IPS-NIHi11 (cell line): Measurements from ENCODE around the gene SFXN5.
"Not testable (repeated sequence)": the region's sequence is repeated elsewhere in the genome, so short reads cannot be mapped to it uniquely, and the experiment has no call there.

ENCODE experiments used
- DNase-seq: peaks from one replicate; pipeline ENCODE4 v3.0.0; 2012; ENCODE audit warnings: mixed read lengths, low spot score

Gene SFXN5

DNA sequence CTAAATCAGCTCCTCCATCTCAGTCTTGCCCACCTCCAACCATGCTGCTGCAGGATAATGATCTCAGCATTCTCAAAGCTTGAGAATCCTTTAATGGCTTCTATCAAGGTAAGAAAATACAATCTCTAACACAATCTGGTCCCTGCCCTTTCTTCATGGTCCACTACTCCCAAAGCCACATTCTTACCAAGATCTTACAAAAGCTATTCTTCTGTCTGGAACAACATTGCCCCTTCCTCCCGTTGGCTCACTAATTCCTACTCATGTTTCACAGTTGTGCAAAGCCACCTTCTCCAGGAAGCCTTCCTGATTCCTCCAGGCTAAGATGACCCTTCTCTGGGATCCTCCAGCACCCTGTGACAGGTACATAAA lies 5.9 kb upstream of the SFXN5 start:
- DNase-seq, result no peak

DNA sequence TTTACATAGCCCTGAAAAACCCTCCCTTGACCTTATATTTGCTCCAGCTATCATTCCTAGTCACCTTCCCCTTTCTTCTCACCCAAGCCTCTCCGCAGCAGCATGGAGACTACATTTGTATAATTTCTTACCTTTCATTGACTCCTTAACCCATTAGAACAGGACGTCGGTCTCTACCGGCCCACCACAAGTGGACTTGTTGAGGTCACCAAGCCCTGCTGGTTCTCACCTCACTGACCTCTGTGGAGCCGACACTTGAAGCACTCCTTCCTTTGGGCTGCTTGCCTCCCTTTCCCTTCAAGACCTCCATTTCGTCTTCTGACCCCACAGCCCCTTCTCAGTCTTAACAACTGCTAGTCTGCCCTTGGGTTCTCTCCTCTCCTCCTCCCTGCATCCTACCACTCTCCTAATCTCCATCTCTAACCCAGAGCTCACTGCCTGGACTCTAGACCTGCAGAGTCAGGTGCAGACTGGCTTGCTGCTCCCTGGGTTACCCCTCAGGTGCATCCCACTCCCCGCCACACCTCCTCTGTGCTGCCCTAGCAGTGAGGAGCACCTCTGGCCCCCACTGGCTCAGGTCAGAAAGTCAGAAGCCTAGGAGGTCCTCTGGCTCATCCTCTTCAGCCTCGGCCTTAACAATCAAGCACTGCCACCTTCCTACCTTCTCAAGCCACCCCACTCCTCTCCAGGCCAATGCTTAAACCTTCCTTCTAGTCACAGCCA lies 5.3 kb upstream of the SFXN5 start:
- DNase-seq, result no peak

GRCh38 chr2:73075477-73076373 lies 4.2 kb upstream of the SFXN5 start:
- DNase-seq, result no peak

- no peak for DNase-seq
These were observed 2.9 kb upstream of the SFXN5 start for GRCh38 chr2:73074110-73075069.

- no peak for DNase-seq
These were observed 904 bp upstream of the SFXN5 start for GRCh38 chr2:73072416-73072815.

DNA sequence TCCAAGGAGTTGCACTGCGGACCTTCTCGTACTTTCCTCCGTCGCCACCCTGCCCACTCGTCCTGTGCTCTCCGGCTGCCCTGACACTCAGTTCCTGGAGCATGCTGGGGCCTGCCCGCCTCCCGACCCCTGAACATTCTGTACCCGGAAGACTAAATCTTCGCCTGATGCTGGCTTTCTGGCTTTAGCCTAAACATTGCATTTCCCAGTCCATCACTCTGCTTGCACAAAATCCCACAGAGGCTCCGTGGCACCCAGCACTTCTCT lies 550 bp upstream of the SFXN5 start:
- DNase-seq, result no peak

DNA sequence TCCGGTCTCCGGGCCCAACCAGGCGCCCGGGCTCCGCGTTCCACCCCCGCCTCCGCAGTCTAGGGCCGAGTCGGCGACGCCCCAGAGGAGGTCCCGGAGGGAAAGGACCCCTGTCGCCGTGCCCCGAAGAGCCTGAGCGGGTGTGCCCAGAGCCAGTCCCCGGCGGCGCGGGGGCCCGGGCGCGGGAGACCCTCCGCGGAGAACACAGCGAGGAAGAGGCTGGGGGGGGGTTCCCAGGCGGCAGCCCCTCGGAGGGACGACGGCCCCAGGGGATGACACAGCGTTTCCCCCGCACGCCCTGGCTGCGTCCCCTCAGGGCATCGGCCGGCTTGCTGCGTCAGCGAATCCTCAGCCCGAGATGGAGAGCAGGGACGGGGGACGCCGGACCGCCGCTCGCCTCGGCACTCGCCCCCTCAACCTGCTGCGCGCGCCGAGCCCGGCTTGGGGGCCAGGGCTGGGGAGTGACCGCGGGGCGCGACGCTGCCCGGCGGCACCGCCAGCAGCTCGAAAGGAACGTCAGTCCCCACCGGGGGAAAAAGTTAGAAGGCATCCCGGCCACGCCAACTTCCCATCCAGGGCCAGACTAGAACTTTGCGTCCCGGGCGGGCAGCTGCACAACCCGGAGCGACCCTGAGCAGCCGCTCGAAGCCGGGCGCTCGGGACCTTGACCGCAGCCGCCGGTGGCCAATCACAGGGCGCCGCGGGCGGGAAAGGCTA lies 711 bp downstream of the SFXN5 start:
- peak; percentile 75 for DNase-seq

GRCh38 chr2:73069855-73070642 lies 1.5 kb downstream of the SFXN5 start:
- DNase-seq, result no peak

DNA sequence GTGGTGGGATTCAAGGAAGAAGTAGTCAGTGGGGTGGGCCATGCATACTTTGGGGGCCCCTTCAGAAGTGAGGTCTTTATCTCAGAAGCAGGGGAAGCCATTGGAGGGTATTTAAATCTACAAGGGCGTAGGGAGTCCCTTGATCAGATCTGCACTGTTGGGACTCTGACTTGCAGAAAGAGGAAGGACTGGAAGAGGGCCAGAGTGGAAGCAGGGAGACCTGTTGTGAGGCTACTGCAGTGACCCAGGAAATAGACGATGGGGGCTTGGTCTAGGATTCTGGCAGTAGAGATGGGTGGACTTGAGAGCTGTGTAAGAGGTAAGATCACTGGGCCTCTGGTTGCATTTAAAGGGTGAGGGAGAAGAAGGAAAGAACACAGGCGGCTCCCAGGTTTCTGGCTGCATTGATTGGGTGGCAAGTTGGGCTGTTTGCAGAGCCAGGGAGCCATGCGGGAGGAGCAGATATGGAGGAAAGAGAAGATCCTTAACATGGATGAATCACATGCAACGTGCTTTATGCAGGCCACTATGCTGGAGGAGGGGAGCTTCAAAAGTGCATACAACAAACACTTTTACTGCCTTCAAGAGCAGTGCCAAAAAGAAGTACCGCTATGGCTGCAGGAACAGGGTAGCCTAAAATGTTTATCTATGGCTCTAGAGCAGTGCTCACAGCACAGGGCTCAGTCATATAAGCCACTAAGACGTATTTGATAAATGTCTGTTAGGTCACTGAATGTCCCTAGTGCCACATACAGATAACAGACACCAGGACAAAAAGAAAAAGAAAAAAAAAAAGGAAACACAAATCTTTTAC lies 2.3 kb downstream of the SFXN5 start:
- DNase-seq, result no peak

DNA sequence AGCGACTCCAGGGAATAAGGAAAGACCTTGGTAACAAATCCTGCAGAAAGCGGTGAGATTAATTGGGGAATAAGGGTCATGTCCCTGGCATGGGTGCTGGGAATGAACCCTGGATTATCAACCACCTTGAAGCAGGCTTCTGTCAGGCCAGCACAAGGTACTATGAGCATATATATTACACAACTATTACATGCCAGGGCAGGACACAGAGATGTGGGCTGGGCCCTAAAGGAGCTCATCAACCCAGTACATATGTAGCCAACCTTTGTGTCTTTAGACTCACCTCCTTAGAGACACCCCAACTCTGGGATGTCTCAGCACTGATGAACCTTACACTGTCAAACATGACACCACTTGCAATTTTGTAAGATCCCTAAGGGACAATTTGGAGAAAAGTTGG lies 3.4 kb downstream of the SFXN5 start:
- DNase-seq, result no peak

DNA sequence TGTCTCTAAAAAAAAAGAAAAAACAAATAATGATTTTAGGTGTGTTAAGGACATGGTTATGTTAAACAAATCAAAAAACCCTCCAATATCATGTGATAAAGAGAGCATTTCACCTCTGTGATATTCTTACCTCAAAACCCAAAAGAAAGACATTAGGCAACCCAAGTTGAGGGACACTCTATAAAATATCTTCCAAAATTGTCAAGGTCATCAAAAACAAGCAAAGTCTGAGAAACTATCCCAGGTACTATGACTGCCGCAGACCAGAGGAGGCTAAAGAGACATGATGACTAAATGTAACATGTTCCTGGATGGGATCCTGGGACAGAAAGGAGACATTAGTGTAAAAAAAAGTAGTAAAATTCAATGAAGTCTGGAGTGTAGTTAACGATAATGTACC lies 4.5 kb downstream of the SFXN5 start:
- DNase-seq, result no peak

- DNase-seq, result not testable (repeated sequence)
These were observed 6.4 kb downstream of the SFXN5 start for GRCh38 chr2:73065070-73065469.

- no peak for DNase-seq
These were observed 7.3 kb downstream of the SFXN5 start for GRCh38 chr2:73063909-73064875.

DNA sequence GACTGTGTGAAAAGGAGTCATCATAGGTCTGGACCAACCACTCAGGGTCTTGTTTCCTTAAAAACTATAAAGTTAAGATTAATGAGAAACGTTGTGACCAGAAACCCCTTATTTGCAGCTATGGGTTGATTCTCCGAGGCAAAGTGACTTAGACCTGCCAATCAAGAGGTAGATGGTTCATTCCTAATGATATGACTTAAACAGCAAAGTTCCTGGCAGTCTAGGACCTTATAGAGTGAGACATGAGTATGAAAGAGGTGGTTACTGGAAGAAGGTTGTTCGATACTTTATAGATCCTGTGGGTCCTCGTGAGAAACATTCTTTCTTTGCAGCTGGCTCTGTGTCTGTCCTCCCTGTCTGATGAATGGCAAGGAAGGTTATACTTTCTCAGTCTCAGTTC lies 8.0 kb downstream of the SFXN5 start:
- no peak for DNase-seq

- no peak for DNase-seq
These were observed 12.4 kb downstream of the SFXN5 start for GRCh38 chr2:73059106-73059505.

DNA sequence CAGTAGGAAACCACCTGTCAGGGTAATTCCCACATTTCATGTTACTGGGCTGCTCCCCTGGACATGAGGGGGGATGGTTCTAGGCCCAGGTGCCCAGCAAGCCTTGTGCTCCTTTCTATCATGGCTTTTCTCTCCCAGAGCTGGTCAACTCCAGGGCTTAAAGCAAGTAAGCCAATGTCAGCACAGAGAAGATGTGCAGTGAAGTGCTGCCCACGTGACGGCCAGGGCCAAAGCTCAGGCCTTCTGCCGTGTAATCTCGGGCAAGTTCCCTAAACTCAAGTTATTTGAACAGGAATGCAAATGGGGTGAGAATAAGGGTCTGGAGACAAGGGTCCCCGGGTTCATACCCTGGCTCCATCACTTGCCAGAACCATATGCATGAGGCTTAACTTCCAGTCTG lies 16.5 kb downstream of the SFXN5 start:
- no peak for DNase-seq

- no peak for DNase-seq
These were observed 18.0 kb downstream of the SFXN5 start for GRCh38 chr2:73053316-73054114.

DNA sequence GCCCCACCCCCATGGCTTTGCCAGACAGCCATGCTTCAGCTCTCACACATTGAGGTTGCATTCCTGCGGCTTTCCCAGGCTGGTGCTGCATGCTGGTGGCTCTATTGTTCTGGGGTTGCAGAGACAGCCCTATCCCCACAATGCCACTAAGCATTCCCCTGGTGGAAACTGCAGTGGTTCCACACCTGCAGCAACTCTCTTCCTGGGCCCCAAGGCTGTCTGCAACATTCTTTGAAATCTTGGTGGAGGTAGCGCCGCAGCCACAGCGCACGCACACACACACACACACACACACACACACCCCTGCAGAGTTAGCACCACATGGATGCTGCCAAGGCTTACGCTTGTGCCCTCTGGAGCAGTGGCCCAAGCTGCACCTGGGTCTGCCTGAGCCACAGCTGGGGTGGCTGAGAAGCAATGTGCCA lies 21.4 kb downstream of the SFXN5 start:
- DNase-seq, result peak; percentile 46
